ENCODE measurements around the gene VCY.
"Not testable (repeated sequence)": the region's sequence is repeated elsewhere in the genome, so short reads cannot be mapped to it uniquely, and the experiment has no call there.

Gene VCY

DNA sequence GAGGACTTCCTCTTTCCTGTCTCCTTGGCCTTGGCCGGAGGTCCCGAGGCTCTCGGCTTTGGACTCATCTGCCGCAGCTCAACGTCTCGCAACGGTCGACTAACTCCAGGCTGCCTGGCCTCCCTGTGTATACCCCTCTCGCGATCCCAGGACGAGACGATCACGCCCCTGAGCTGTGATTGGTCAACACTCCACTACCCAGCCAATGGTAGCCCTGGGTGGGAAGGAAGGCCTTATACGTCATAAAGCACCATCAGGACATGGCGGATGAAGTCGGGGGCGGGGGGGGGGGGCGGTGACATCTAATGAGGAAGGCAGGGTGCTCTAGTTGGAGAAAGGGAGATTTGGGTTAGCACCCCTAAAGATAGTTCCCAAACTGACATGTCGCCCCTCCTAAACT is at the start of gene VCY:
TSS of gene VCY (minus strand) at position 101 of the 400 bp plus-strand sequence. CDS start at position 68, 33 bp downstream.
- not testable (repeated sequence) for DNase-seq

DNA sequence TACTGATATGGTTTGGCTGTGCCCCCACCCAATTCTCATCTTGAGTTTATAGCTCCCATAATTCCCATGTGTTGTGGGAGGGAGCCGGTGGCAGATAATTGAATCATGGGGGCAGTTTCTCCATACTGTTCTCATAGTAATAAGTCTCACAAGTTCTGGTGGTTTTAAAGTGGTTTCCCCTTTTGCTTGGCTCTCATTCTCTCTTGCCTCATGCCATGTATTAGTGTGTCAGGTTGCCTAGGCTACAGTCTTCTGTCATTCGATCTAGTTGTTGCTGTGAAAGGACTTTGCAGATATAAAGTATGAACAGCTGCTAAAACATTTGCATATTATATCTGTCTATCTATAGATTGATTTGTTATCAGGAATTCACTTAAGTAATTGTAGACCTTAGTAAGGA is 44.1 kb upstream of the VCY start:
- not testable (repeated sequence) for DNase-seq

DNA sequence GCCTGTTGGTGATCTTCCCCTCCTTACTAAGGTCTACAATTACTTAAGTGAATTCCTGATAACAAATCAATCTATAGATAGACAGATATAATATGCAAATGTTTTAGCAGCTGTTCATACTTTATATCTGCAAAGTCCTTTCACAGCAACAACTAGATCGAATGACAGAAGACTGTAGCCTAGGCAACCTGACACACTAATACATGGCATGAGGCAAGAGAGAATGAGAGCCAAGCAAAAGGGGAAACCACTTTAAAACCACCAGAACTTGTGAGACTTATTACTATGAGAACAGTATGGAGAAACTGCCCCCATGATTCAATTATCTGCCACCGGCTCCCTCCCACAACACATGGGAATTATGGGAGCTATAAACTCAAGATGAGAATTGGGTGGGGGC is 25.6 kb upstream of the VCY start:
- DNase-seq, result not testable (repeated sequence)

DNA sequence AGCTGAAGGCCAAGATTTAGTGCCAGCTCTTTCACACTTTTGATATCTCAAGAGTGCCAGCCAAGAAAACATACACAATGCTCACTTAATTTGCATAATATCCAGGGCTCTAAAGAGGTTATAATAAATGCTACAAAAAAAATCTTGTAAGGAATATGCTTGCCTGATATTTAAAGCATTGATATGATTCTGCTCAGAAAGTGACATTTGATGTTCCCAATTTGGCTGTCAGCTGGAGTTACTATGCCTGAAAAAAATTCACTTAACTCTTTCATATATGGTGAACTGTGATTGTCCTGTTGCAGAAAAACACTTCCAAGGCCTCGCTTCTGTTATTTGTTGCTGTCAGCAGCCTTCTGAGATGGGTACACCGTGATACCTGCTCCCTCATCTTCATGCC is 43.9 kb downstream of the VCY start:
- not testable (repeated sequence) for DNase-seq

Measured in HCEC 1CT (cell line).